Osteocyte (in vitro differentiated cells): Measurements from ENCODE around the gene GIPC3. TPM values are rescaled to one million over a fixed set of nuclear protein-coding genes. Genes with fewer than 3 reads are reported as not detected.

Experiments
- DNase-seq: peaks from one replicate; pipeline ENCODE4 v3.0.0; 2021; ENCODE audit warnings: mixed read lengths; ENCODE audit not compliant: unreplicated experiment; ENCODE audit errors: extremely low spot score
- H3K27ac Mint-ChIP-seq: one replicate; pipeline ENCODE4 v1.8.0; 2021; ENCODE audit warnings: mild to moderate bottlenecking, mixed read lengths; ENCODE audit not compliant: unreplicated experiment
- H3K27me3 Mint-ChIP-seq: one replicate; pipeline ENCODE4 v1.8.0; 2021; ENCODE audit warnings: mixed read lengths; ENCODE audit not compliant: unreplicated experiment
- H3K36me3 Mint-ChIP-seq: one replicate; pipeline ENCODE4 v1.8.0; 2021; ENCODE audit warnings: mixed read lengths; ENCODE audit not compliant: unreplicated experiment
- H3K4me1 Mint-ChIP-seq: one replicate; pipeline ENCODE4 v1.8.0; 2021; ENCODE audit warnings: mixed read lengths; ENCODE audit not compliant: unreplicated experiment
- H3K4me3 Mint-ChIP-seq: one replicate; pipeline ENCODE4 v1.8.0; 2021; ENCODE audit warnings: mild to moderate bottlenecking, moderate library complexity, mixed read lengths; ENCODE audit not compliant: unreplicated experiment
- H3K9me3 Mint-ChIP-seq: one replicate; pipeline ENCODE4 v1.8.0; 2021; ENCODE audit warnings: mixed read lengths; ENCODE audit not compliant: unreplicated experiment
- CTCF ChIP-seq: fragments of 200-600 bp; sonication (generic); IDR thresholded peaks from 2 replicates; pipeline ENCODE4 v1.5.0; 2021; ENCODE audit warnings: antibody characterized with exemption, mild to moderate bottlenecking, moderate library complexity
- total RNA-seq: library from RNA; stranded (reverse); gene quantifications from 2 replicates; pipeline ENCODE4 v1.2.1, GENCODE V29; 2021

GIPC3 gene
- total RNA-seq, 1 donor from 2014 or later: 0.67 TPM

GRCh38 chr19:3604987-3605343 lies 19.7 kb downstream of the GIPC3 start:
- Mint-ChIP-seq H3K27ac (no peak overlapping the region), H3K9me3 (no peaks in the 10 kb centered on the region), H3K4me3 (no peak overlapping the region), H3K27me3 (no peaks in the 10 kb centered on the region), H3K4me1 (peaks cover 27% of the 10 kb centered on the region), H3K36me3 (no peaks in the 10 kb centered on the region)
- DNase-seq: no peak
- TF ChIP-seq CTCF: no peak

- H3K4me3 Mint-ChIP-seq: no peak overlapping the region
- no peak overlapping the region for H3K27ac Mint-ChIP-seq
- H3K27me3 Mint-ChIP-seq: no peaks in the 10 kb centered on the region
- H3K9me3 Mint-ChIP-seq: no peaks in the 10 kb centered on the region
- DNase-seq: no peak
- no peak for TF ChIP-seq CTCF
- no peaks in the 10 kb centered on the region for H3K36me3 Mint-ChIP-seq
- peaks cover 30% of the 10 kb centered on the region for H3K4me1 Mint-ChIP-seq
Measured at GRCh38 chr19:3605361-3605760, 20.1 kb downstream of the GIPC3 start.

GRCh38 chr19:3605770-3606169 lies 20.5 kb downstream of the GIPC3 start:
- Mint-ChIP-seq H3K27ac (no peak overlapping the region), H3K9me3 (no peaks in the 10 kb centered on the region), H3K4me1 (peaks cover 33% of the 10 kb centered on the region), H3K27me3 (no peaks in the 10 kb centered on the region), H3K36me3 (no peaks in the 10 kb centered on the region), H3K4me3 (no peak overlapping the region)
- no peak for TF ChIP-seq CTCF
- no peak for DNase-seq

GRCh38 chr19:3606174-3606689 lies 21.0 kb downstream of the GIPC3 start:
- Mint-ChIP-seq H3K4me3 (no peak overlapping the region), H3K27ac (no peak overlapping the region), H3K36me3 (no peaks in the 10 kb centered on the region), H3K27me3 (no peaks in the 10 kb centered on the region), H3K9me3 (no peaks in the 10 kb centered on the region), H3K4me1 (peaks cover 33% of the 10 kb centered on the region)
- TF ChIP-seq CTCF: no peak
- DNase-seq: no peak

- Mint-ChIP-seq H3K27me3 (no peaks in the 10 kb centered on the region), H3K4me3 (no peak within 1 kb of the TSS), H3K27ac (no peak within 1 kb of the TSS), H3K4me1 (peaks cover 33% of the 10 kb centered on the region), H3K9me3 (no peaks in the 10 kb centered on the region), H3K36me3 (no peaks in the 10 kb centered on the region)
- DNase-seq: no peak
- TF ChIP-seq CTCF: no peak
Measured at GRCh38 chr19:3606690-3607289, 21.5 kb downstream of the GIPC3 start, which contains the start of gene TBXA2R. TBXA2R (minus strand) TSS chr19:3606875; CDS start chr19:3600634, 6,241 bp downstream.
